Mesothelial cell of epicardium (in vitro differentiated cells): ENCODE data around the gene SPACDR. TPM values are rescaled to one million over a fixed set of nuclear protein-coding genes. Genes with fewer than 3 reads are reported as not detected.

Experiments used
- DNase-seq, 2 experiments: peaks; one replicate each; pipeline ENCODE4 v3.0.0; 2021; ENCODE audit warnings: low spot score in 2 of 2; ENCODE audit not compliant: unreplicated experiment in 2 of 2
- H3K27ac Mint-ChIP-seq: 2 replicates; pipeline ENCODE4 v1.8.0; 2021; ENCODE audit warnings: mixed read lengths
- H3K27me3 Mint-ChIP-seq: 2 replicates; pipeline ENCODE4 v1.8.0; 2021; ENCODE audit warnings: low read depth, mixed read lengths
- H3K36me3 Mint-ChIP-seq: 2 replicates; pipeline ENCODE4 v1.8.0; 2021; ENCODE audit warnings: mixed read lengths
- H3K4me1 Mint-ChIP-seq: 2 replicates; pipeline ENCODE4 v1.8.0; 2021; ENCODE audit warnings: mixed read lengths
- H3K4me3 Mint-ChIP-seq: 2 replicates; pipeline ENCODE4 v1.8.0; 2021; ENCODE audit warnings: mild to moderate bottlenecking, moderate library complexity, mixed read lengths
- H3K9me3 Mint-ChIP-seq: 2 replicates; pipeline ENCODE4 v1.8.0; 2021; ENCODE audit warnings: mixed read lengths
- total RNA-seq: library from RNA; stranded (reverse); gene quantifications from 3 replicates; pipeline ENCODE4 v1.2.1, GENCODE V29; 2021
- TF ChIP-seq, protein P1 (sequence below): fragments of 200-600 bp; sonication (generic); IDR thresholded peaks from one replicate; pipeline ENCODE4 v1.5.0; 2021; ENCODE audit warnings: antibody characterized with exemption; ENCODE audit not compliant: unreplicated experiment

Gene SPACDR
- total RNA-seq, 1 donor from 2014 or later = 2.0 TPM

- Mint-ChIP-seq H3K9me3 (no peaks in the 10 kb centered on the region), H3K4me1 (peaks cover 24% of the 10 kb centered on the region), H3K27ac (no peak overlapping the region)
Measured at GRCh38 chr7:100491192-100491578, 27.1 kb upstream of the SPACDR start.

DNA sequence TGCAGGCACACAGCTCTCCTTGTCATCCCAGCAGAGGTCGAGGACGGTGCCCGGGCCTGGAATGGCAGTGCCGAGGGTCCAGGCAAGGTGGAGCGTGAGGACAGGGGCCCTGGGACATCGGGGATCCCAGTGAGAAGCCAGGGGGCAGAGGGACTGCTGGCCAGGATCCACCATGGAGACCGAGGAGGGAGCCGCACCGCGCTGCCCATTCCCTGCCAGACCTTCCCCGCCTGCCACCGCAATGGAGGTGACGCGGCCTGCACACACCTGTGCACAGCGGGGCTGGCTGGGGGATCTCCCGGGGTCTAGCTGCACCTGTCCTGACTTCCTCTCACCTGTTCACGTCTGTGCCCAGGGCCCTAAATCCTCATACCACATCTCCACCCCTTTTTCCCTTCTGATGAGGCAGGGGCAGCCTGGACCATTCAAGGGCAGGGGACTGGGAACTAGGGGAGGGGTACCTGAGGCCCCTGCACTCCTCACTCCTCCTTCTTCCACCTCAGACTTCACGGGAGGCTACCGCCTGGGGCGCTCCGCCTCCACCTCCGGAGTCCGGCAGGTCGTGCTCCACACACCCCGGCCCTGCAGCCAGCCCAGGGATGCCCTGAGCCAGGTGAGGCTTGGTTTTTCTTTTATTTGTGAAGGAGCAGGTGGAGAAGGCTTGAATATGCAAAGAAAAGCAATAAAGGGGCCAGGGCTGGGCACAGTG, 26.6 kb upstream of the SPACDR start:
- Mint-ChIP-seq H3K36me3 (peaks cover 2% of the 10 kb centered on the region), H3K27ac (no peak overlapping the region), H3K27me3 (no peaks in the 10 kb centered on the region), H3K4me1 (peaks cover 26% of the 10 kb centered on the region), H3K9me3 (no peaks in the 10 kb centered on the region), H3K4me3 (no peak overlapping the region)
- TF ChIP-seq, protein P1, sequence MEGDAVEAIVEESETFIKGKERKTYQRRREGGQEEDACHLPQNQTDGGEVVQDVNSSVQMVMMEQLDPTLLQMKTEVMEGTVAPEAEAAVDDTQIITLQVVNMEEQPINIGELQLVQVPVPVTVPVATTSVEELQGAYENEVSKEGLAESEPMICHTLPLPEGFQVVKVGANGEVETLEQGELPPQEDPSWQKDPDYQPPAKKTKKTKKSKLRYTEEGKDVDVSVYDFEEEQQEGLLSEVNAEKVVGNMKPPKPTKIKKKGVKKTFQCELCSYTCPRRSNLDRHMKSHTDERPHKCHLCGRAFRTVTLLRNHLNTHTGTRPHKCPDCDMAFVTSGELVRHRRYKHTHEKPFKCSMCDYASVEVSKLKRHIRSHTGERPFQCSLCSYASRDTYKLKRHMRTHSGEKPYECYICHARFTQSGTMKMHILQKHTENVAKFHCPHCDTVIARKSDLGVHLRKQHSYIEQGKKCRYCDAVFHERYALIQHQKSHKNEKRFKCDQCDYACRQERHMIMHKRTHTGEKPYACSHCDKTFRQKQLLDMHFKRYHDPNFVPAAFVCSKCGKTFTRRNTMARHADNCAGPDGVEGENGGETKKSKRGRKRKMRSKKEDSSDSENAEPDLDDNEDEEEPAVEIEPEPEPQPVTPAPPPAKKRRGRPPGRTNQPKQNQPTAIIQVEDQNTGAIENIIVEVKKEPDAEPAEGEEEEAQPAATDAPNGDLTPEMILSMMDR = no peak
- no peak for DNase-seq

More at GRCh38 chr7:100491192-100491578, 27.1 kb upstream of the SPACDR start:
- DNase-seq = no peak
- peaks cover 1% of the 10 kb centered on the region for H3K36me3 Mint-ChIP-seq
- H3K4me3 Mint-ChIP-seq = no peak overlapping the region
- TF ChIP-seq, protein P1 = no peak
- H3K27me3 Mint-ChIP-seq = no peaks in the 10 kb centered on the region

DNA sequence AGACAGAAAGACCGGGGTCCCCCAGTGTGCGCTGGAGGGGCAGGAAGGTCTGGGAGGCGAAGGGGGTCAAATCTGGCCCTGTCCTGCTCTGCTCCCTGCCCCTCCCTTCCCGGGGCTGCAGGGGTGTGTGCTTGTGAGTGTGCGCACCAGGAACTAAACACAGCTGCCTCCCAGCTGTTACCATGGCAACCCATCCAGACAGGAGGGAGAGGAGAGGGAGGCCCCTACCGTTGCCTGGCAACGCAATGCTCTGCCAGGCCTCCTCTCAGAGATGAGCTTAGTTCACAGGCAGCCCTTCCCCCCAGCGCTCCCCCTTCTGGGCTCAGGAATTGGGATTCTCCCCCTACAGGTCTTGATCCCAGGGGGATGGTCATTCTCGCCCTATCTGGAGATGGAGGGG, 25.8 kb upstream of the SPACDR start:
- peaks cover 2% of the 10 kb centered on the region for H3K36me3 Mint-ChIP-seq
- H3K9me3 Mint-ChIP-seq = no peaks in the 10 kb centered on the region
- no peaks in the 10 kb centered on the region for H3K27me3 Mint-ChIP-seq
- peaks cover 33% of the 10 kb centered on the region for H3K4me1 Mint-ChIP-seq
- peak; percentile 79 for DNase-seq
- H3K27ac Mint-ChIP-seq = peak overlapping the region; percentile 43
- TF ChIP-seq, protein P1 = no peak
- no peak overlapping the region for H3K4me3 Mint-ChIP-seq

GRCh38 chr7:100489121-100489520, 25.1 kb upstream of the SPACDR start:
- DNase-seq = no peak
- Mint-ChIP-seq H3K27ac (peak overlapping the region; percentile 59), H3K36me3 (peaks cover 2% of the 10 kb centered on the region), H3K9me3 (no peaks in the 10 kb centered on the region), H3K27me3 (no peaks in the 10 kb centered on the region), H3K4me1 (peaks cover 36% of the 10 kb centered on the region), H3K4me3 (no peak overlapping the region)
- TF ChIP-seq, protein P1 = no peak

DNA sequence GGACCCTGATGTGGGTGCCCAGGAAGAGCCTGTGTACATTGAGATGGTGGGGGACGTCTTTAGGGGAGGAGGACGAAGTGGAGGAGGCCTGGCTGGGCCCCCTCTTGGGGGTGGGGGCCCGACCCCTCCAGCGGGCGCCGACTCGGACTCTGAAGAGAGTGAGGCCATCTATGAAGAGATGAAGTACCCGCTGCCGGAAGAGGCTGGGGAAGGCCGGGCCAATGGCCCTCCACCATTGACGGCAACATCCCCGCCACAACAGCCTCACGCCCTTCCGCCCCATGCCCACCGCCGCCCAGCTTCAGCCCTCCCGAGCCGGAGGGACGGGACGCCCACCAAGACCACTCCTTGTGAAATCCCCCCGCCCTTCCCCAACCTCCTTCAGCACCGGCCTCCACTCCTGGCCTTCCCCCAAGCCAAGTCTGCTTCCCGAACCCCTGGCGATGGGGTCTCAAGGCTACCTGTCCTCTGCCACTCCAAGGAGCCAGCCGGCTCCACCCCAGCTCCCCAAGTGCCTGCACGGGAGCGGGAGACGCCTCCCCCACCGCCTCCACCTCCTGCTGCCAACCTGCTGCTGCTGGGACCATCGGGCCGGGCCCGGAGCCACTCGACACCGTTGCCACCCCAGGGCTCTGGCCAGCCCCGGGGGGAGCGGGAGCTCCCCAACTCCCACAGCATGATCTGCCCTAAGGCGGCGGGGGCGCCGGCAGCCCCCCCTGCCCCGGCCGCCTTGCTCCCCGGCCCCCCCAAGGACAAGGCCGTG, 24.5 kb upstream of the SPACDR start:
- Mint-ChIP-seq H3K4me3 (no peak overlapping the region), H3K27ac (no peak overlapping the region), H3K9me3 (no peaks in the 10 kb centered on the region), H3K36me3 (peaks cover 2% of the 10 kb centered on the region), H3K4me1 (peaks cover 35% of the 10 kb centered on the region), H3K27me3 (no peaks in the 10 kb centered on the region)
- DNase-seq = no peak
- TF ChIP-seq, protein P1 = no peak
